PC-9 (cell line): ENCODE measurements around the gene FBXL17. TPM values are rescaled to one million over a fixed set of nuclear protein-coding genes. Genes with fewer than 3 reads are reported as not detected.

Source experiments
- BruUV-seq: library from RNA; stranded (reverse); fragments of 400-500 nt; replicated peaks from 2 replicates; lab custom pipeline; 2021; lab: Mats Ljungman, UMichigan
- CTCF ChIA-PET: fragments of 300-600 bp; sonication (Branson Sonifier 250); formaldehyde crosslinking; loops from one replicate; lab custom pipeline; 2022; ENCODE audit warnings: antibody characterized with exemption; lab: Charles Lee
- POLR2A ChIA-PET: fragments of 300-600 bp; sonication (Branson Sonifier 250); formaldehyde crosslinking; loops from one replicate; lab custom pipeline; 2022; ENCODE audit warnings: antibody characterized with exemption; ENCODE audit not compliant: unreplicated experiment; lab: Charles Lee
- DNase-seq, 2 experiments: peaks; one replicate each; pipeline versions ENCODE4 v3.0.0 to v3.0.0-alpha.2; 2015 to 2022; ENCODE audit warnings: mixed read lengths in 1 of 2
- H2AFZ ChIP-seq: fragments of 200-600 bp; sonication (generic); 2 replicates; pipeline ENCODE4 v1.8.1; 2017; ENCODE audit warnings: antibody characterized with exemption
- H3F3A ChIP-seq: fragments of 200-600 bp; sonication (generic); 2 replicates; pipeline ENCODE4 v1.8.1; 2017; ENCODE audit warnings: antibody characterized with exemption, mild to moderate bottlenecking, low read depth; ENCODE audit not compliant: insufficient read depth
- H3K27ac ChIP-seq: fragments of 200-600 bp; sonication (generic); 2 replicates; pipeline ENCODE4 v1.6.1; 2016; ENCODE audit warnings: mixed run types
- H3K27me3 ChIP-seq: fragments of 200-600 bp; sonication (generic); 2 replicates; pipeline ENCODE4 v1.6.1; 2016; ENCODE audit warnings: low read depth, mixed run types; ENCODE audit not compliant: insufficient read depth
- H3K36me3 ChIP-seq: fragments of 200-600 bp; sonication (generic); 2 replicates; pipeline ENCODE4 v1.6.1; 2016; ENCODE audit warnings: low read depth, mixed run types
- H3K4me1 ChIP-seq: fragments of 200-600 bp; sonication (generic); replicated peaks from 2 replicates; pipeline ENCODE4 v1.6.1; 2016; ENCODE audit warnings: mixed run types; ENCODE audit not compliant: insufficient read depth
- H3K4me2 ChIP-seq: fragments of 200-600 bp; sonication (generic); 2 replicates; pipeline ENCODE4 v1.6.1; 2017; ENCODE audit warnings: mixed run types
- H3K4me3 ChIP-seq: fragments of 200-600 bp; sonication (generic); 2 replicates; pipeline ENCODE4 v1.6.1; 2016; ENCODE audit warnings: mixed run types
- H3K79me2 ChIP-seq: fragments of 200-600 bp; sonication (generic); 2 replicates; pipeline ENCODE4 v1.6.1; 2017; ENCODE audit warnings: low read depth, mixed run types
- H3K9me2 ChIP-seq: fragments of 200-600 bp; sonication (generic); 2 replicates; pipeline ENCODE4 v1.8.1; 2017; ENCODE audit warnings: mild to moderate bottlenecking; ENCODE audit not compliant: insufficient read depth
- H3K9me3 ChIP-seq: fragments of 200-600 bp; sonication (generic); 2 replicates; pipeline ENCODE4 v1.8.1; 2016; ENCODE audit warnings: low read depth; ENCODE audit not compliant: insufficient read depth
- H4K20me1 ChIP-seq: fragments of 200-600 bp; sonication (generic); 2 replicates; pipeline ENCODE4 v1.8.1; 2017; ENCODE audit not compliant: insufficient read depth
- EZH2 ChIP-seq: fragments of 200-600 bp; sonication (generic); IDR thresholded peaks from 2 replicates; pipeline ENCODE4 v1.8.0; 2017; ENCODE audit warnings: antibody characterized with exemption, low read depth
- intact Hi-C: fragments of 100-400 bp; cut with micrococcal nuclease; formaldehyde crosslinking; loops from one replicate; pipeline ENCODE4 v1.10.0; 2022; ENCODE audit not compliant: unreplicated experiment
- total RNA-seq: library from RNA; stranded (reverse); gene quantifications from 2 replicates; pipeline ENCODE4 v1.2.3, GENCODE V29; 2021
- TF ChIP-seq, protein P1 (sequence below): fragments of 200-600 bp; sonication (generic); conservative IDR thresholded peaks from 2 replicates; pipeline ENCODE4 v1.6.1; 2017; ENCODE audit warnings: mixed run types, antibody characterized with exemption, mild to moderate bottlenecking, moderate library complexity

The FBXL17 gene
- total RNA-seq, 1 experiment from 2014 or later: 19.5 TPM

DNA sequence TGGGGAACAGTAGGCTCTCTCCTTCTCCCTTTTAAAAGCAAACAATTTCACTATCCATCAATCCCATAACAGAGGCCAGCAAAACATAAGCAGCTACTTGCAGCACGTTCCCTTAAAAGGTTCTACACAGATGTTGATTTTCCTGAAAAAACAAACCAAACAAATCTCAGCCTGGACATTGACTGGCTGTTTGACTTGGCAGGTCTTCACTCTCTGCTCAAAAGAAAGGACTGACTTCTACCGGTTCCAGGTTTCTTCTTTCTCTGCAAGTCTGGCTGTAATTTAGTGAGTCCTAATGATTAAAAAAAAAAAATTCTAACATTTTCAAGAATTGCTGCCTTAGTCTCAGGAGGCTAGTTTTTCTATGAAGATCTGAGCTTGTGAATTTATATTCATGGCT, 508.0 kb downstream of the FBXL17 start:
- H4K20me1 ChIP-seq: no peaks in the 10 kb centered on the region
- no peak for DNase-seq
- CTCF ChIA-PET: interaction anchor here (0.5 kb wide), 1 partner anchor 28 kb away, joined by 4 read pairs; no protein-coding TSS in a partner anchor

GRCh38 chr5:107871023-107871422, 510.9 kb downstream of the FBXL17 start:
- ChIA-PET CTCF (no interaction called here), POLR2A (no interaction called here)
- intact Hi-C loops: no loop called here
- no TSS peak for BruUV-seq
- Histone ChIP-seq H3K4me3 (no peak overlapping the region), H3F3A (peaks cover 13% of the 10 kb centered on the region; the same call in 1 of the 2 replicates), H3K9me3 (no peaks in the 10 kb centered on the region), H3K36me3 (no peaks in the 10 kb centered on the region), H3K9me2 (no peaks in the 10 kb centered on the region), H4K20me1 (no peaks in the 10 kb centered on the region), H3K27ac (no peak overlapping the region), H3K4me2 (no peak overlapping the region), H3K79me2 (no peaks in the 10 kb centered on the region), H2AFZ (no peak overlapping the region), H3K4me1 (peaks cover 15% of the 10 kb centered on the region), H3K27me3 (no peaks in the 10 kb centered on the region)
- TF ChIP-seq, protein P1, sequence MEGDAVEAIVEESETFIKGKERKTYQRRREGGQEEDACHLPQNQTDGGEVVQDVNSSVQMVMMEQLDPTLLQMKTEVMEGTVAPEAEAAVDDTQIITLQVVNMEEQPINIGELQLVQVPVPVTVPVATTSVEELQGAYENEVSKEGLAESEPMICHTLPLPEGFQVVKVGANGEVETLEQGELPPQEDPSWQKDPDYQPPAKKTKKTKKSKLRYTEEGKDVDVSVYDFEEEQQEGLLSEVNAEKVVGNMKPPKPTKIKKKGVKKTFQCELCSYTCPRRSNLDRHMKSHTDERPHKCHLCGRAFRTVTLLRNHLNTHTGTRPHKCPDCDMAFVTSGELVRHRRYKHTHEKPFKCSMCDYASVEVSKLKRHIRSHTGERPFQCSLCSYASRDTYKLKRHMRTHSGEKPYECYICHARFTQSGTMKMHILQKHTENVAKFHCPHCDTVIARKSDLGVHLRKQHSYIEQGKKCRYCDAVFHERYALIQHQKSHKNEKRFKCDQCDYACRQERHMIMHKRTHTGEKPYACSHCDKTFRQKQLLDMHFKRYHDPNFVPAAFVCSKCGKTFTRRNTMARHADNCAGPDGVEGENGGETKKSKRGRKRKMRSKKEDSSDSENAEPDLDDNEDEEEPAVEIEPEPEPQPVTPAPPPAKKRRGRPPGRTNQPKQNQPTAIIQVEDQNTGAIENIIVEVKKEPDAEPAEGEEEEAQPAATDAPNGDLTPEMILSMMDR: no peak
- no peak for DNase-seq

More for the DNA sequence above, 508.0 kb downstream of the FBXL17 start:
- Histone ChIP-seq H3K4me1 (peaks cover 15% of the 10 kb centered on the region), H2AFZ (no peak overlapping the region), H3K79me2 (no peaks in the 10 kb centered on the region), H3K4me3 (no peak overlapping the region), H3K27ac (no peak overlapping the region), H3K9me3 (no peaks in the 10 kb centered on the region), H3F3A (peaks cover 13% of the 10 kb centered on the region; the same call in 1 of the 2 replicates), H3K36me3 (no peaks in the 10 kb centered on the region), H3K9me2 (no peaks in the 10 kb centered on the region), H3K27me3 (no peaks in the 10 kb centered on the region), H3K4me2 (no peak overlapping the region)
- POLR2A ChIA-PET: no interaction called here
- intact Hi-C loops: no loop called here
- TF ChIP-seq, protein P1: no peak
- no peak for TF ChIP-seq EZH2
- no TSS peak for BruUV-seq

GRCh38 chr5:107869438-107870115, 512.3 kb downstream of the FBXL17 start:
- Histone ChIP-seq H3F3A (peaks cover 13% of the 10 kb centered on the region; the same call in 1 of the 2 replicates), H3K27me3 (no peaks in the 10 kb centered on the region), H3K9me2 (no peaks in the 10 kb centered on the region), H3K79me2 (no peaks in the 10 kb centered on the region), H3K9me3 (no peaks in the 10 kb centered on the region), H3K36me3 (no peaks in the 10 kb centered on the region), H3K4me3 (no peak overlapping the region), H3K27ac (peak overlapping the region; percentile 48; the same call in 1 of the 2 replicates), H3K4me2 (peak overlapping the region; percentile 46), H2AFZ (no peak overlapping the region), H3K4me1 (peaks cover 15% of the 10 kb centered on the region), H4K20me1 (no peaks in the 10 kb centered on the region)
- CTCF ChIA-PET: no interaction called here
- POLR2A ChIA-PET: interaction anchor here (0.6 kb wide), 2 partner anchors 15 to 735 kb away, joined by 3 read pairs; no protein-coding TSS in a partner anchor
- TF ChIP-seq, protein P1: no peak
- no peak for TF ChIP-seq EZH2
- BruUV-seq: no TSS peak
- intact Hi-C loops: no loop called here
- peak; percentile 17 to 84 for DNase-seq
